LNCaP clone FGC (cell line): ENCODE results near the gene CCN5.

Experiments
- DNase-seq: peaks from one replicate; pipeline ENCODE4 v3.0.0-alpha.2; 2011; ENCODE audit warnings: low read depth
- H3K4me3 ChIP-seq: 2 replicates; pipeline ENCODE4 v1.5.1; 2011; ENCODE audit warnings: mild to moderate bottlenecking, low read depth, low read length, control low read depth
- TF ChIP-seq, protein P1 (sequence below): IDR thresholded peaks from 2 replicates; pipeline ENCODE4 v1.5.1; 2012; ENCODE audit warnings: mild to moderate bottlenecking; ENCODE audit not compliant: control insufficient read depth, insufficient read depth; ENCODE audit errors: extremely low read depth

Gene CCN5

DNA sequence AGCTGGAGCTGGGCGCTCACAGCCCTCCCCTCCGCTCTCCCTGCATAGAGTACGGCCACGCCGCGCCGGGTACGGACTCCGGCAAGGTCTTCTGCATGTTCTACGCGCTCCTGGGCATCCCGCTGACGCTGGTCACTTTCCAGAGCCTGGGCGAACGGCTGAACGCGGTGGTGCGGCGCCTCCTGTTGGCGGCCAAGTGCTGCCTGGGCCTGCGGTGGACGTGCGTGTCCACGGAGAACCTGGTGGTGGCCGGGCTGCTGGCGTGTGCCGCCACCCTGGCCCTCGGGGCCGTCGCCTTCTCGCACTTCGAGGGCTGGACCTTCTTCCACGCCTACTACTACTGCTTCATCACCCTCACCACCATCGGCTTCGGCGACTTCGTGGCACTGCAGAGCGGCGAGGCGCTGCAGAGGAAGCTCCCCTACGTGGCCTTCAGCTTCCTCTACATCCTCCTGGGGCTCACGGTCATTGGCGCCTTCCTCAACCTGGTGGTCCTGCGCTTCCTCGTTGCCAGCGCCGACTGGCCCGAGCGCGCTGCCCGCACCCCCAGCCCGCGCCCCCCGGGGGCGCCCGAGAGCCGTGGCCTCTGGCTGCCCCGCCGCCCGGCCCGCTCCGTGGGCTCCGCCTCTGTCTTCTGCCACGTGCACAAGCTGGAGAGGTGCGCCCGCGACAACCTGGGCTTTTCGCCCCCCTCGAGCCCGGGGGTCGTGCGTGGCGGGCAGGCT is 35.1 kb downstream of the CCN5 start:
- TF ChIP-seq, protein P1, sequence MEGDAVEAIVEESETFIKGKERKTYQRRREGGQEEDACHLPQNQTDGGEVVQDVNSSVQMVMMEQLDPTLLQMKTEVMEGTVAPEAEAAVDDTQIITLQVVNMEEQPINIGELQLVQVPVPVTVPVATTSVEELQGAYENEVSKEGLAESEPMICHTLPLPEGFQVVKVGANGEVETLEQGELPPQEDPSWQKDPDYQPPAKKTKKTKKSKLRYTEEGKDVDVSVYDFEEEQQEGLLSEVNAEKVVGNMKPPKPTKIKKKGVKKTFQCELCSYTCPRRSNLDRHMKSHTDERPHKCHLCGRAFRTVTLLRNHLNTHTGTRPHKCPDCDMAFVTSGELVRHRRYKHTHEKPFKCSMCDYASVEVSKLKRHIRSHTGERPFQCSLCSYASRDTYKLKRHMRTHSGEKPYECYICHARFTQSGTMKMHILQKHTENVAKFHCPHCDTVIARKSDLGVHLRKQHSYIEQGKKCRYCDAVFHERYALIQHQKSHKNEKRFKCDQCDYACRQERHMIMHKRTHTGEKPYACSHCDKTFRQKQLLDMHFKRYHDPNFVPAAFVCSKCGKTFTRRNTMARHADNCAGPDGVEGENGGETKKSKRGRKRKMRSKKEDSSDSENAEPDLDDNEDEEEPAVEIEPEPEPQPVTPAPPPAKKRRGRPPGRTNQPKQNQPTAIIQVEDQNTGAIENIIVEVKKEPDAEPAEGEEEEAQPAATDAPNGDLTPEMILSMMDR = peak; percentile 6; the same call in 1 of the 2 replicates
- DNase-seq = no peak

DNA sequence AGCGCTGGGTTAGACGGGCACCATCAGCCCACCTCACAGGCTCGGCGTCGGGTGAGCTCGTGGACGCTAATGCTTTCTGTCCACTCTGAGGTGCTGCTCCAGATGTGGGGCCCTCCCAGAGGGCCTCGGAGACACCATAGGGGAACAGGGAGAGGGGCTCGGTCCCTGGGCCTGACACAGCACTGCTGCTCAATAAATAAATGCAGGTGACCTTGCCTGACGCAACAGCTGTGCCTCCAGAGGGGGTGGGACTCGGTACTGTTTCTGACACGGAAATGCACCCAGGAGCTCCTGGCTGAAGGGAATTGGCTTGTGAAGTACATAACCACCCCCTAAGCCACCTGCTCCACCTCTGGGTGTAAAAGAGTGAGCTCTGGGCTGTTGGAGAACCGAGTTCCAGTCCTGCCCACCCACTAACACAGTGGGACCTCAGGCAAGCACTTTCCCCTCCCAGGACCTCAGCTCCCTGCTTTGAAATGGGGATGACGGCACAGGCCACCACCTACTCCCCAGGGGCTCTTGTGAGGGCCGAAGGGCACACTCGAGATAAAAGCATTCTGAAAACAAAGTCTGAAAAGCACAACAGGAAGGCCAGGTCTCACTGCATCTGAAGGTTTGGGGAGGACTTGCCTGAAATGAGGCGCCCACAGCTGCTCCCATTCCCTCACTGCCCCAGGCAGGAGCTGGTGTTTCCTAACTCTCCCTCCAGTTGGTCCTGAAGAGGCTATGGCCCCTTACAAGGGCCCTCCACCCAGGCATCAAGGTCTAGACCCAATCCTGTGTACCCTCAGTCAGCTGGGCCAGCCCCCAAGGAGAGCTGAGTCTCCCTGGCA is 37.1 kb downstream of the CCN5 start:
- TF ChIP-seq, protein P1 = no peak
- no peak for DNase-seq
- no peak overlapping the region for H3K4me3 ChIP-seq

More for the DNA sequence above, 35.1 kb downstream of the CCN5 start:
- H3K4me3 ChIP-seq = no peak overlapping the region

DNA sequence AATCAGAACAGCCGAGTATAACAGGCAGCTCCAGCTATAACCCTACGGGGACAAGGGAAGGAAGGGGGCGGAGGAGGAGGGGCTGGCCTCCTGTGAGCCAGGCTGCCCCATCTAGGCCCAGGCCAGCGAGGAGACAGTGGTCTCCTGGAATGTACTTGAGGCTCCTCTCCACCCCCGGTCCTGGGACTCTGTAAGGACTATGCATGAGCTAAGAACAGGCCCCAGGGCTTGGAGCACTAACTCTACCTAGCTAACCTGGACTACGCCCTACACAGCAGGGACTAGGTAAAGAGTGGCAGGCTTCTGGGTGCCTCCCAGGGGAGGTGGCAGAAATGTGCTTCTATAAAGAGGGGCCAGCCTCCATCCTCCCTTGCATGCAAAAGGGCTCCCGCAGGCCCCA is 39.4 kb downstream of the CCN5 start:
- TF ChIP-seq, protein P1 = no peak
- H3K4me3 ChIP-seq = no peak overlapping the region
- DNase-seq = no peak

DNA sequence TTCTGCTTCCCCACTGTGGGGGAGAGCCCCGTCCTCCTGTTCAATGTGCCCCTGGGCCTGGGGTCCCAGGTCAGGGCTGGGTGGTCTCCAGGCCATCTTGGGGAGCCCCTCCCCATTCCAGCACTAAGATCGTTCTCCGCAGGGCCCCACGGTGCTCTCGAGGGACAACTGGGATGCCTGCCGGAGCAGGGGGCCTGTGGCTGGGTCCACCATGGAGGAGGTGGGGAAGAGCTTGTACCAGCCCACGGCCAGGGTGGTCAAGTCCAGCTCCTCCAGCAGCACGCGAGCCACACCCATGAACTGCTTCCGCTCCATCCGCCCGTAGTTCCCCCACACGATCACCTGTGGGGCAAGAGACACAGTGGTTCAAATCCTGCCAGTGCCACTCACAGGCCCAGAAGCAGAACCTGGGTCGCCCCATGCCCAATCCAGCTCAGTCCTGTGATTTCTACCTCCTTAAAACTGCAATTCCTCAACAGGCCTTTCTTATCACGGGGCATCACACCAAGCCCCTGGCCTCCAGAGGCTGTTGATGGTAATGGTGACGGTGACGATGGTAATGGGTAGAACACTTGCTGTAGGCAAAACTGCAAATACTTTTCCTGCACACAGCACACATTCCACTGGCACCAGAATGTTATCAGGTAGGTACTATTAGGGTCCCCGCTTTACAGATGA is 41.0 kb downstream of the CCN5 start:
- no peak for DNase-seq
- H3K4me3 ChIP-seq = no peak overlapping the region
- TF ChIP-seq, protein P1 = no peak

DNA sequence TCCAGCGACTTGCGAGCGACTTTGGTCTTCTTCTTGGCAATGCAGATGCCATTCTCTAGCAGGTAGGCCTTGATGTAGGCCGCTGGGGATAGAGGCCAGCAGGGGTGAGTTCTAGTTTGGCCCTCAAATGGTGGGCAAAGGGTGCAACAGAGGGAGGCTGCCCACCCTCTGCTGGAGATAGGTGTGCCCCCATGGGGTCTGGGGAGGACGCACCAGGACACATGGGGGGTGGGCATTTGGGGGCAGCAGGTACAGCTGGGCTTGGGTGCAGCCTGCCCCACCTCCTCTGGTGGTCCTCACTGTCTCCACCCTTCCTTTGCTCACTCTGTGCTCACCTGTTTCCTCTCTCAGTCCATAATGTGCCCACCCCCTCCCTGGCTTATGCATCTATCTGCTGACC is 41.8 kb downstream of the CCN5 start:
- DNase-seq = no peak
- H3K4me3 ChIP-seq = no peak overlapping the region
- TF ChIP-seq, protein P1 = no peak

DNA sequence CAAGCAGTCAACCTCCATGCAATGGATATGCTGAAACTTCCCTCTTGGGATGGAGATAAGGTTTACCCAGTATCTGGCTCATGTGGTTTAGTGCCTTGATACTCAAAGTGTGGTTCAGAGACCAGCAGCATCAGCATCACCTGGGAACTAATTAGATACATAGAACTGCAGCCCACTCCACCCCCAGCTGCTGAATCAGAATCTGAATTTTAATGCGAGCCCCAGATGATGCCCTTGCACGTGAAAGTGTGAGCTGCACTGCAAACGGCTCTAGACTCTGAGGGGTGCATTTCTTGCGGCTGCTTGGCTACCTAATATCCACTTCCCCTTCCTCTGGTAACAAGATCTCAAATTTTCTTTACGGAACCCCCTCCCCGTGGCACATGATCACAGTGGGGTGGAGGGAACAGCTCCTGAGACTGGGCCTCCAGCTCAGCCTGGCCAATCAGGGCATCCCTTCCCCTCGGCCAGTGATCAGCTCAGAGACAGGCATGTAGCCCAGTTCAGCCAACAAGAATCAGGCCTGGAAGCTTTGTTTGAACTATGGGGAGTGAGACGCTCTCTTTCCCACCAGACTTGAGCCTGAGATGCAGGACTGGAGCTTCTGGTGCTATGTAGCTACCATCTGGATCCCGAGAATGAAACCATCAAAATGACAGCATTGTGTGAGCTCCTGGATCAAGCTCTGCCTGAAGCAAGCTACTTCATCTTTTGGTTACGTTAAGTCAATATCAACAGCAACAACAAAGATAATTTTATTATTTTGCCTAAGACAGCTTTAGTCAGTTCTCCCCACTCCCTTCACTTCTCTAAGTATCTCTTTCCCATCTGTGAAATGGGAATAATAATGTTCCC is 43.3 kb downstream of the CCN5 start:
- no peak for DNase-seq
- TF ChIP-seq, protein P1 = no peak
- H3K4me3 ChIP-seq = no peak overlapping the region
